Aorta (tissue), 5 donors: Measurements from ENCODE around the gene GAB3. TPM values are rescaled to one million over a fixed set of nuclear protein-coding genes. Genes with fewer than 3 reads are reported as not detected.

Source experiments
- ATAC-seq: fragments of 200-7000 bp; cut with Tn5 transposase; one replicate; pipeline ENCODE4 v1.9.1; 2022; ENCODE audit warnings: moderate library complexity; ENCODE audit not compliant: low FRiP score
- DNase-seq, 2 donors: peaks; one replicate each; pipeline ENCODE4 v3.0.0-alpha.2; 2020
- H3K27ac ChIP-seq, 2 donors: one replicate each; pipeline ENCODE4 v1.5.1; 2013; ENCODE audit warnings: low read length in 2 of 2, mild to moderate bottlenecking in 2 of 2, moderate library complexity in 2 of 2, control low read depth in 1 of 2, inconsistent platforms in 1 of 2, low read depth in 1 of 2
- H3K27me3 ChIP-seq, 2 donors: one replicate each; pipeline ENCODE4 v1.6.1; 2013; ENCODE audit warnings: control low read depth in 1 of 2, low read length in 1 of 2, mild to moderate bottlenecking in 1 of 2, moderate library complexity in 1 of 2; ENCODE audit not compliant: insufficient read depth in 2 of 2, control insufficient read depth in 1 of 2
- H3K36me3 ChIP-seq, 2 donors: one replicate each; pipeline ENCODE4 v1.6.1; 2013; ENCODE audit warnings: control low read depth in 1 of 2, low read length in 1 of 2, mild to moderate bottlenecking in 1 of 2; ENCODE audit not compliant: insufficient read depth in 2 of 2, control insufficient read depth in 1 of 2
- H3K4me1 ChIP-seq, 2 donors: one replicate each; pipeline ENCODE4 v1.6.1; 2013; ENCODE audit warnings: low read length in 2 of 2, control low read depth in 1 of 2, mild to moderate bottlenecking in 1 of 2, moderate library complexity in 1 of 2; ENCODE audit not compliant: insufficient read depth in 2 of 2, control insufficient read depth in 1 of 2
- H3K4me3 ChIP-seq, 2 donors: one replicate each; pipeline ENCODE4 v1.5.1; 2013; ENCODE audit warnings: low read length in 2 of 2, control low read depth in 1 of 2, mild to moderate bottlenecking in 1 of 2
- H3K9me3 ChIP-seq: one replicate; pipeline ENCODE4 v1.6.1; 2013; ENCODE audit warnings: mild to moderate bottlenecking, low read length; ENCODE audit not compliant: control insufficient read depth
- WGBS, 2 donors: extraction: QIAGEN DNeasy Blood & Tissue Kit; methylation state at CpG; one replicate each; pipeline ENCODE4 v1.1.7; 2013; 5-methylcytosine and 5-hydroxymethylcytosine counted together
- intact Hi-C, 2 donors: fragments of 100-400 bp; cut with DNase I; formaldehyde crosslinking; loops; one replicate each; pipeline versions ENCODE4 v1.14.2 to v1.15.0; 2022
- polyA plus RNA-seq, 2 donors: library from polyadenylated mRNA; stranded (reverse); fragments of 200-250 nt; gene quantifications; one replicate each; pipeline ENCODE4 v1.2.3, GENCODE V29; 2013
- total RNA-seq, 2 donors: library from RNA; stranded (reverse); fragmentation: NEBNext Ultra II Directional; extraction: Animal tissue kit (Norgen Biotek cat#: 25700); gene quantifications; one replicate each; pipeline ENCODE4 v1.2.1, GENCODE V29; 2021
- donor health status: healthy with polysubstance abuse.
- donor health status: Bipolar disorder and iron deficiency.
- donor health status: DM: no; HTN: no; CAD: no.
- donor health status: DM: no; HTN: no; CAD: no.
- donor health status: DM: yes; HTN: yes; CAD: no.

The GAB3 gene
- total and polyA plus RNA-seq, 4 donors, result 1.6 to 12.8 (median 4.6) TPM

DNA sequence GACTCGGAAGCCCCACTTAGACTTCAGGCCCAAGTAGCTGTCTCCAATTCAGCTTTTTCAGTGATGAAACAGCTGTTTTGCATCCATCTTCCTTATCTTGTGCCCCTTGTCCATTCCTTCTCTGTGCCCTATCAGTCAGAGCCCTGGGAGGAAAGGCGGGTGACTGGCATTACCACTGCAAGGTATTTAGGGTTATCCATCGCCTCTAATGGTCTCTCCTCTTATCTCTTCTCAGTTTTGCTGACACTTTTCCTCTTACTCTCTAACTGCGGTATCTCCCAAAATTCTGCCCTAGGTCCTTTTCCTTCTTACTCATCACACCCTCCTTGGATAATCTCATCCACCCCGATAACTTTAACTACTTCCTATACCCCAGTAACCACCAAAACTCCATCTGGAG lies 13.7 kb downstream of the GAB3 start:
- DNase-seq (no peak), ATAC-seq (no peak)
- H3K36me3 ChIP-seq, result no peaks in the 10 kb centered on the region
- 93 to 97% methylated on average over 5 of the region's 5 CpGs for WGBS, 2 donors
- no peaks in the 10 kb centered on the region for H3K9me3 ChIP-seq
- H3K4me3 ChIP-seq, result no peak overlapping the region
- H3K27me3 ChIP-seq, result no peaks in the 10 kb centered on the region
- intact Hi-C loops, result no loop called here
- peaks cover 0 to 3% of the 10 kb centered on the region in 2 donors for H3K4me1 ChIP-seq
- H3K27ac ChIP-seq, result peak overlapping the region in 1 of 2 donors; percentile 11

DNA sequence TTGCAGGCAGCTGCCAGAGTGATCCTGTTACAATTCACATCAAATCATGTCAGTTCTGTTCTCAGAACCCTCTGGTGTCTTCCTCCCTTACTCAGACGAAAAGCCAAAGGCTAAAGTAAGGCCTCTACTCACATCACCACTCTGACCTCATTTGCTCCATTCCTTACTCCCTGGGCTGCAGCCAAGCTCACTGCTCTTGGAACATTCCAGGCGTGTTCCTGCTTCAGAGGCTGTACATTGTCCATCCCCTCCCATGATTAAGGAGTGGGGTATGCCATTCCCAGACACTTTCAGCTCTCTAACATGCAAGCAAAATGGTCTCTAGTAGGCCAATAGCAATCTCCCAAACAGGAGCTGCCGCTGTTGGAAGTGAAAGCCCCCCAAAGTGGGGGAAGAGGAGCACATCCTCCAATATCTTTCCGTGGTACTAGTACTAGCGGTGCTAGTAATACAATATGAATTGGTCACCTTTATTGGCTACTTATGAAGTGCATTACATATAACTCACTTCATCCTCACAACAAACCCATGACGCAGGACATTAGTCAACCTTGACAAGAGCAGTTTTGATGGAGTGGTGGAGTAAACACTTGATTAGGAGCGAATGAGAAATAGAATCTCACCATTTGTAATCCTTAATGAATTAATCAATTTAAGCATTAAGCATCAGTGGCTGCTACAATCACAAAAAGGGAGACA lies 15.0 kb downstream of the GAB3 start:
- H3K27ac ChIP-seq, result peak overlapping the region in 1 of 2 donors; percentile 81
- 50 to 60% methylated on average over 7 of the region's 7 CpGs for WGBS, 2 donors
- ATAC-seq (peak; percentile 51), DNase-seq (peak; percentile 65 to 83)
- intact Hi-C loops, result no loop called here
- no peaks in the 10 kb centered on the region for H3K27me3 ChIP-seq
- H3K4me3 ChIP-seq, result no peak overlapping the region
- H3K4me1 ChIP-seq, result peaks cover 0 to 5% of the 10 kb centered on the region in 2 donors
- no peaks in the 10 kb centered on the region for H3K9me3 ChIP-seq
- H3K36me3 ChIP-seq, result no peaks in the 10 kb centered on the region

DNA sequence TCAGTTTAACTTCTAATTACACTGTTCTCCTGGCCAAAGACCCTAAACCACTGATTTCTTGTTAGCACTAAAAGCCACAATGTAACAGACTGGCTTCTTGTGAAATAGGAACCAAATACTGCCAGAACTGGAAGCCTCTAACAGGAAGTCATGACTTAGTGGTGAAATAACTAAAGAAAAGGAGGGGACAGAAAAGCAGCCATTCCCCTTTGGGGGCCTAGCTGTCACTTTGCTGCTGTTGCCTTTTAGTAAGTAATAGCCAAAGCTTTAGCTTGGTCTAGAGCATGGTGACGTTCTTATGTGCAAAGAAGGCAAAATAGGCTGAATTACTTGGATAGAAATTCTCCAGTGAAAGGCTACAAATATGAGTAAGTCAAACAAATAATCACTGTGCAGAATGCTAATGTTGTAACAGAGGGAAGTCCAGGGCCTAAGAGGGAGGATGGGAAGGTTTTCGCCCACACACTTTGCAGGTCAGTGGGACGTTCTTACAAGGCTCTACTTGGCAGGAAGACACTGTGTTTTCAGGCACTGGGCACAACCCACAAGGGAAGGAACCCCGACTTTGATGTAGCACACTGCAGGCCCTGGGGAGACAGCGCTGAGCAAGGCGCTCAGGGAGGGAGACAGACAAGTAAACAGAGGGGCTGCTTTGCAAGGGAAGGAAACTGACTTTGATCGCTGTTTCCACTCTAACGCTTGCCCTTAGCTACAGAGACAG lies 16.7 kb downstream of the GAB3 start:
- H3K27ac ChIP-seq, result peak overlapping the region in 1 of 2 donors; percentile 85
- ATAC-seq (peak; percentile 44), DNase-seq (peak in 1 of 2 donors; percentile 57)
- H3K4me1 ChIP-seq, result peaks cover 3 to 5% of the 10 kb centered on the region in 2 donors
- no peaks in the 10 kb centered on the region for H3K36me3 ChIP-seq
- intact Hi-C loops, result no loop called here
- H3K4me3 ChIP-seq, result no peak overlapping the region
- H3K27me3 ChIP-seq, result no peaks in the 10 kb centered on the region
- 8 to 43% methylated on average over 8 of the region's 8 CpGs for WGBS, 2 donors
- H3K9me3 ChIP-seq, result no peaks in the 10 kb centered on the region

DNA sequence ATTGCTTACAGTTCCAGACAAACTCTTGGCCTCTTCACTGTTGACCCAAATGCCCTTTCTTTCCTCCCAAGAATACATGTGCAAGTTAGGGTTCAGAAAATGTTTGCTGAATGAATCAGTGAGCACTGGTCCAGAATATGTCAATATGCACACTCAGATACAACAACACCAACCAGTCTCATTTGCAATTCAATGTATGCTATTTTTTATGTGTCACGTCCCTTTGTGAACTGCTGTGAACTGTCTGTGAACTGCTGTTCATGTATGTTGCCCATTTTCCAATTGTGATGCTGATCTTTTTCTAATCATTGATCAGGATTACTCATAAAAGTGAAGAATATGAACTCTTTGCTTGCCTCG lies 17.8 kb downstream of the GAB3 start:
- Histone ChIP-seq H3K9me3 (no peaks in the 10 kb centered on the region), H3K36me3 (no peaks in the 10 kb centered on the region), H3K4me3 (no peak overlapping the region), H3K27ac (peak overlapping the region in 1 of 2 donors; percentile 57), H3K27me3 (no peaks in the 10 kb centered on the region), H3K4me1 (peaks cover 3 to 5% of the 10 kb centered on the region in 2 donors)
- intact Hi-C loops, result no loop called here
- ATAC-seq (no peak), DNase-seq (no peak)
- 64 to 78% methylated on average over 2 of the region's 2 CpGs for WGBS, 2 donors

DNA sequence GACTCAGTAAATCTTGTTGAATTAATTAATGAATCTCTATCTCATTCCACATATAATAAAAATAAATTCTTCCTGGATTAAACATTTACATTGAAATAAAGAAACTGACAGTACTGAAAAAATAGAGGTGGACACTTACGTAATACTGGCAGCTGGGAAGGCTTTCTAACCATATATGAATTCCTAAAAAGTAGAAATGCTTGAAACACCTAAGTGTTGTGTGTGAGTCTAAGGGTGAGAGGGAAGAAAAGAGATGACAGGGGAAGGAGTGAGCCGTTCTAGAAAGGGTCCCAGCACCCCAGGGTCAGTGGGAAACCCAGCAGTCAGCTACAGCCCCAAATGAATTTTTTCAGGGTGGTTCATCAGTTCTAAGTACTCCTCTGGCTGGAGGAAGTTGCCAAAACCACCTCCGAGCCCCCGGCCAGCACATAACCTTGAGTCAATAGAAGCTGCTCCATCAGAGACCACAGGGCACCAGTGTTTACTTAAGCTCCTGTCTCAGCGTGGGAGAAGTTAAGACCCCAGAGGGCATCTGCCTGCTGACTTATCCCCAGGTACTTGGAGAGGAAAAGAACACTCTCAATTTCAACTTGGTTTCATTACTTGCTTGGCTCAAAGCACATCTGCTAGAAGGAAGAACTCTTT lies 18.3 kb downstream of the GAB3 start:
- Histone ChIP-seq H3K9me3 (no peaks in the 10 kb centered on the region), H3K27ac (peak overlapping the region in 1 of 2 donors; percentile 57), H3K36me3 (no peaks in the 10 kb centered on the region), H3K4me3 (no peak overlapping the region), H3K4me1 (peaks cover 3 to 5% of the 10 kb centered on the region in 2 donors), H3K27me3 (no peaks in the 10 kb centered on the region)
- ATAC-seq (no peak), DNase-seq (no peak)
- WGBS, 2 donors, result 18 to 37% methylated on average over 5 of the region's 5 CpGs
- intact Hi-C loops, result no loop called here

DNA sequence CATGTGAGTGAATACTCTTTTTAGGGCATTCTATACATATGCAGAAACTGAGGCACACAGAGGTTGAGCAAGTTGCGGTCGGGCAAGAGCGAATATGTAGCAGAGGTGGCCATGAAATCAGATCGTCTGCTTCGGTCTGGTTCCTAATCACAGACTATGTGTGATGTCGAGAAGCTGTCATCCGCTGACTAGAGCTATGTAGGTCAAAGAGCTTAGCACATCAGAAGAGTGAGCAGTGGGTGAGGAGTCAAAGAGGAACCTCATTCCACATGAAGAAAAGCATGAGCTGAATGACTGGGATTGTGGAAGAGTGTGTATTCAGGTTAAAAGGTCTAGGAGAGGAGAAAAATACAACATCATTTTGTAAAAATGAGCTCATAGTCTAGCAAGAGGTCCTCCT lies 19.0 kb downstream of the GAB3 start:
- Histone ChIP-seq H3K27me3 (no peaks in the 10 kb centered on the region), H3K4me3 (no peak overlapping the region), H3K27ac (peak overlapping the region in 1 of 2 donors; percentile 25), H3K4me1 (peaks cover 3 to 5% of the 10 kb centered on the region in 2 donors), H3K36me3 (no peaks in the 10 kb centered on the region), H3K9me3 (no peaks in the 10 kb centered on the region)
- DNase-seq (no peak), ATAC-seq (no peak)
- intact Hi-C loops, result no loop called here
- 88 to 90% methylated on average over 7 of the region's 7 CpGs for WGBS, 2 donors

DNA sequence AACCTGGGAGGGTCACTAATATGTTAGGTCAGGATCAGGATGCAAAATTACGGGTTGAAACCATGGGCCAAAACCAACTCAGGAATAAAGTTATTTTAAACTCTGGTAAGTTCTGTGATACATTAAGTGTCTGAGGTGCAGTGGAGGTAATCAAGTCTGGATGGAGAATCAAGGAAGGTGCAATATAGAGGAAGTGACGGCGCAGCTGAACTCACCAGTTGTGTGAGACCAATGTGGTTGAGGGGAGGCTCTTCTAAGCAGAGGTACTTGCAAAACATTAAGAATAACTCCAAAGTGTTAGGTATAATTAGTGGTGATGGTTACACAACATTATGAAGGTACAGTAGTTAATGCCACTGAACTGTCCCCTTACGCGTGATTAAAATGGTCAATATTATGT lies 19.7 kb downstream of the GAB3 start:
- H3K4me3 ChIP-seq, result no peak overlapping the region
- peak overlapping the region in 1 of 2 donors; percentile 54 for H3K27ac ChIP-seq
- no peak for DNase-seq
- ATAC-seq, result no peak
- intact Hi-C loops, result no loop called here
- H3K27me3 ChIP-seq, result no peaks in the 10 kb centered on the region
- H3K9me3 ChIP-seq, result no peaks in the 10 kb centered on the region
- H3K36me3 ChIP-seq, result no peaks in the 10 kb centered on the region
- H3K4me1 ChIP-seq, result peaks cover 6 to 8% of the 10 kb centered on the region in 2 donors
- 92 to 93% methylated on average over 5 of the region's 5 CpGs for WGBS, 2 donors

DNA sequence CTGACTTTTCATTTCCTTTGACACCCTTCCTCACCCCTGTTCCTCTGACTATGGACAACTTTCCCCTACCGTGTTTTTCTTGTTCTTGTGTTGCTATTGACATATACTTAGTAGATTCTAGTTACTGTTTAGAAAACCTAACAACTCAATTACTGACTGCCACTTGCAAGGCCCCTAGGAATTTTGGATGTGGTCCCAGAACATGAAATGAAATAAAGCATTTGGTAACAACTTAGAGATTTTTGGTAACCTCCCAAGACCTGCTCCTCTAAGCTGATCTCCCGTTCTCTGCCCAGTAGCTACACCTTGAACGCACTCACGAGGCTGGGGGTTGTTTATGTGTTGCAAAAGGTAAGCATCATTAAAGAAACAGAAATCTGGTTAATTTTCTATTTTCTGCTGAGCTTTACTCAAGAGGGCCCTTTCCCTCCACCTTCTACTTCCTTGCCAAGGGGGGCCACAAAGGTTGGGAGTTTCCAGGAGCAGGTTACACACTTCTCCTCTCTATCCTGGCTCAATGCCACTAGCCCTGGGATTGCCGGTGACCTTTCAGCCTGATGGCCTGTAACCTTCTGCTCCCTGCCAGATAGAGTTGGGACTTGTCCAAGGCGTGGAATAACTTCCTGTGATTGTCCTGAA lies 20.5 kb downstream of the GAB3 start:
- no peaks in the 10 kb centered on the region for H3K9me3 ChIP-seq
- ATAC-seq (no peak), DNase-seq (no peak)
- intact Hi-C loops, result no loop called here
- no peaks in the 10 kb centered on the region for H3K27me3 ChIP-seq
- 16 to 36% methylated on average over 6 of the region's 6 CpGs for WGBS, 2 donors
- H3K4me1 ChIP-seq, result peaks cover 3 to 8% of the 10 kb centered on the region in 2 donors
- no peaks in the 10 kb centered on the region for H3K36me3 ChIP-seq
- no peak overlapping the region for H3K4me3 ChIP-seq
- H3K27ac ChIP-seq, result peak overlapping the region; percentile 59 to 86
